ENCODE results near the gene REG3G. TPM values are rescaled to one million over a fixed set of nuclear protein-coding genes. Genes with fewer than 3 reads are reported as not detected.

REG3G gene
- polyA plus RNA-seq, 1 experiment, result not detected

GRCh38 chr2:79011496-79011895, 14.0 kb upstream of the REG3G start:
- POLR2A ChIA-PET, result no interaction called here

DNA sequence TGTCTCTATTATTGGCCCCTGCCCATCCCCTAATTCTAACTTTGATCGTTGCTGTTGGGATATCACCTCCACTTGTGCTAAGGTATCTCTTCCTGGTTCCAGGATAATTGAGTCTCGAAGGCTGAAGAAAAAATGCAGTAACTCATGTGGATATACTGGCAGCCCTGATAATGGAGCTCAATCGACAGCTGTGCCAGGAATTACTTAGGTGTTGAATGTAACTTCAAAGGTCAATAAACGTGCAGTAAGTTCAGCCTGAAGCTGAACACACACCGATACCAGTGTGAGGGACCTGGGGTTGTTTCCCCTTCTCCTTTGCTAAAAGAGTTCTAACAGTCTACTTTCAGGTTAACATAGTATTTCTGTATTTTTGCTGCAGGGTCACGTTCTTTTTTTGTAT, 11.9 kb upstream of the REG3G start:
- TF ChIP-seq CTCF (IDR thresholded peaks at IDR 0.05; ENCODE audit: insufficient read depth, low read depth, low read length), result no peak

More at GRCh38 chr2:79011496-79011895, 14.0 kb upstream of the REG3G start:
- DNase-seq (ENCODE audit: low read depth), result no peak
- CTCF ChIA-PET, result no interaction called here
- H3K4me3 ChIP-seq (ENCODE audit: low read depth, low read length), result no peak overlapping the region
- no peaks in the 10 kb centered on the region for H3K36me3 ChIP-seq (ENCODE audit: control insufficient read depth, insufficient read depth, low read length)
- TF ChIP-seq CTCF (IDR thresholded peaks at IDR 0.05; ENCODE audit: insufficient read depth, low read depth, low read length), result no peak
- no peaks in the 10 kb centered on the region for H3K27me3 ChIP-seq (ENCODE audit: control insufficient read depth, insufficient read depth, low read length)

GRCh38 chr2:79016342-79016741, 9.2 kb upstream of the REG3G start:
- no peaks in the 10 kb centered on the region for H3K27me3 ChIP-seq (ENCODE audit: control insufficient read depth, insufficient read depth, low read length)
- POLR2A ChIA-PET, result no interaction called here
- TF ChIP-seq CTCF (IDR thresholded peaks at IDR 0.05; ENCODE audit: insufficient read depth, low read depth, low read length), result no peak

More for the DNA sequence above, 11.9 kb upstream of the REG3G start:
- Histone ChIP-seq H3K27me3 (ENCODE audit: control insufficient read depth, insufficient read depth, low read length) (no peaks in the 10 kb centered on the region), H3K36me3 (ENCODE audit: control insufficient read depth, insufficient read depth, low read length) (no peaks in the 10 kb centered on the region), H3K4me3 (ENCODE audit: low read depth, low read length) (no peak overlapping the region)
- CTCF ChIA-PET, result no interaction called here
- POLR2A ChIA-PET, result no interaction called here
- no peak for DNase-seq (ENCODE audit: low read depth)

DNA sequence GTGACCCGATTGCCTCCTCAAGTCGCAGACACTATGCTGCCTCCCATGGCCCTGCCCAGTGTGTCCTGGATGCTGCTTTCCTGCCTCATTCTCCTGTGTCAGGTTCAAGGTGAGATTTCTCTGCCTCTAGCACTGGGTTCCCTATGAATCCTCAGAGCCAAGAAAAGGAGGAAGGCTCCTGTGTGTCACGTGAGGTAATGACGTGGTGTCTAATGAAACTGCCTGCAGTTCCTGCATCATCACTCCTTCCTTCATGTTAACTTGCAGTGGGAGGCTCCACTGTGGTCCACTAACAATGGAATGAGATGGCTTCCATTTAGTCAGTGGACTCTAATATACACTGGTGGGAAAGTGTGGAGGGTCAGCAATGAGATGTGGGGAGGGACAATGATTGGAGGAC, 559 bp downstream of the REG3G start:
- POLR2A ChIA-PET, result no interaction called here
- CTCF ChIA-PET, result no interaction called here
- no peaks in the 10 kb centered on the region for H3K36me3 ChIP-seq (ENCODE audit: control insufficient read depth, insufficient read depth, low read length)
- no peak for TF ChIP-seq CTCF (IDR thresholded peaks at IDR 0.05; ENCODE audit: insufficient read depth, low read depth, low read length)
- DNase-seq (ENCODE audit: low read depth), result no peak
- no peaks in the 10 kb centered on the region for H3K27me3 ChIP-seq (ENCODE audit: control insufficient read depth, insufficient read depth, low read length)
- H3K4me3 ChIP-seq (ENCODE audit: low read depth, low read length), result no peak overlapping the region

More at GRCh38 chr2:79016342-79016741, 9.2 kb upstream of the REG3G start:
- no peak for DNase-seq (ENCODE audit: low read depth)
- CTCF ChIA-PET, result no interaction called here
- Histone ChIP-seq H3K4me3 (ENCODE audit: low read depth, low read length) (no peak overlapping the region), H3K36me3 (ENCODE audit: control insufficient read depth, insufficient read depth, low read length) (no peaks in the 10 kb centered on the region)

- no peak for DNase-seq (ENCODE audit: low read depth)
- no peak overlapping the region for H3K4me3 ChIP-seq (ENCODE audit: low read depth, low read length)
- H3K27me3 ChIP-seq (ENCODE audit: control insufficient read depth, insufficient read depth, low read length), result no peaks in the 10 kb centered on the region
- TF ChIP-seq CTCF (IDR thresholded peaks at IDR 0.05; ENCODE audit: insufficient read depth, low read depth, low read length), result no peak
- ChIA-PET CTCF (no interaction called here), POLR2A (no interaction called here)
- H3K36me3 ChIP-seq (ENCODE audit: control insufficient read depth, insufficient read depth, low read length), result no peaks in the 10 kb centered on the region
These were observed 14.4 kb downstream of the REG3G start for GRCh38 chr2:79039944-79040343.

All from BJ (cell line).